SIG-M5 treated with dmso at 0.1 percent for 504 hours (cell line): Measurements from ENCODE around the gene SBF2.
A peak's percentile ranks its signal among the peaks of the same experiment; 100 is the strongest.

Experiments used
- DNase-seq: peaks from one replicate; lab custom pipeline; 2025; ENCODE audit not compliant: unreplicated experiment; lab: John Stamatoyannopoulos, UW

SBF2 gene

GRCh38 chr11:9861860-9862725, 431.9 kb downstream of the SBF2 start:
- peak; percentile 48 for DNase-seq

- DNase-seq, result no peak
These were observed 434.3 kb downstream of the SBF2 start for GRCh38 chr11:9859554-9860305.

GRCh38 chr11:9858822-9859221, 435.2 kb downstream of the SBF2 start:
- DNase-seq, result no peak

- no peak for DNase-seq
These were observed 435.8 kb downstream of the SBF2 start for GRCh38 chr11:9858218-9858617.

- no peak for DNase-seq
These were observed 438.3 kb downstream of the SBF2 start for GRCh38 chr11:9855579-9856287.

GRCh38 chr11:9853929-9854552, 440.0 kb downstream of the SBF2 start:
- DNase-seq, result no peak

- DNase-seq, result no peak
These were observed 441.6 kb downstream of the SBF2 start for GRCh38 chr11:9852465-9852864.

GRCh38 chr11:9851366-9851765, 442.7 kb downstream of the SBF2 start:
- DNase-seq, result no peak

- no peak for DNase-seq
These were observed 443.7 kb downstream of the SBF2 start for GRCh38 chr11:9850224-9850895.

- peak; percentile 26 for DNase-seq
These were observed 444.6 kb downstream of the SBF2 start for GRCh38 chr11:9849389-9849788.

GRCh38 chr11:9847636-9848035, 446.4 kb downstream of the SBF2 start:
- no peak for DNase-seq

GRCh38 chr11:9842923-9843322, 451.1 kb downstream of the SBF2 start:
- DNase-seq, result no peak

GRCh38 chr11:9840460-9841004, 453.5 kb downstream of the SBF2 start:
- no peak for DNase-seq

- DNase-seq, result no peak
These were observed 454.5 kb downstream of the SBF2 start for GRCh38 chr11:9839550-9839949.

- DNase-seq, result no peak
These were observed 455.1 kb downstream of the SBF2 start for GRCh38 chr11:9838961-9839360.

GRCh38 chr11:9838229-9838628, 455.8 kb downstream of the SBF2 start:
- no peak for DNase-seq

GRCh38 chr11:9834291-9834690, 459.7 kb downstream of the SBF2 start:
- DNase-seq, result no peak

- no peak for DNase-seq
These were observed 462.9 kb downstream of the SBF2 start for GRCh38 chr11:9831122-9831521.

- DNase-seq, result no peak
These were observed 466.3 kb downstream of the SBF2 start for GRCh38 chr11:9827708-9828107.

GRCh38 chr11:9826390-9826789, 467.6 kb downstream of the SBF2 start:
- no peak for DNase-seq
